HTR-8/SVneo (cell line): Measurements from ENCODE around the gene CLEC11A.
A peak's percentile ranks its signal among the peaks of the same experiment; 100 is the strongest.
"Not testable (repeated sequence)": the region's sequence is repeated elsewhere in the genome, so short reads cannot be mapped to it uniquely, and the experiment has no call there.

Experiments used
- DNase-seq: peaks from one replicate; pipeline ENCODE4 v3.0.0; 2011; ENCODE audit warnings: low spot score, mixed read lengths; ENCODE audit not compliant: insufficient read length
- FAIRE-seq: peaks from 2 replicates; lab custom pipeline; 2011; peaks lifted over from hg19 to GRCh38; lab: Jason Lieb, UNC

Gene CLEC11A

GRCh38 chr19:50750010-50750409 lies 26.8 kb downstream of the CLEC11A start:
- FAIRE-seq: no peak

GRCh38 chr19:50753879-50754278 lies 30.7 kb downstream of the CLEC11A start:
- FAIRE-seq (no peak), DNase-seq (no peak)

More at GRCh38 chr19:50750010-50750409, 26.8 kb downstream of the CLEC11A start:
- no peak for DNase-seq

GRCh38 chr19:50756244-50756643 lies 33.1 kb downstream of the CLEC11A start:
- FAIRE-seq, DNase-seq: not testable (repeated sequence)

GRCh38 chr19:50757624-50758023 lies 34.5 kb downstream of the CLEC11A start:
- DNase-seq, FAIRE-seq: not testable (repeated sequence)

DNA sequence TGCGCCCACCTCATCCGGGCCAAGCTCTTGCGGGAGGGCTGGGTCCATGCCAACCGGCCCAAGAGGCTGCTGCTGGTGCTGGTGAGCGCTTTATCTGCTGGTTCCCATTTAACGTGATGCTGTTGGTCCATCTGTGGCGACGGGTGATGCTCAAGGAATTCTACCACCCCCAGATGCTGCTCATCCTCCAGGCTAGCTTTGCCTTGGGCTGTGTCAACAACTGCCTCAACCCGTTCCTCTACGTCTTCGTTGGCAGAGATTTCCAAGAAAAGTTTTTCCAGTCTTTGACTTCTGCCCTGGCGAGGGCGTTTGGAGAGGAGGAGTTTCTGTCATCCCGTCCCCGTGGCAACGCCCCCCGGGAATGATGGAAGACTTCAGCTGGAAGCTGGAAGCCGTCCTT lies 35.9 kb downstream of the CLEC11A start:
- FAIRE-seq, DNase-seq: not testable (repeated sequence)

DNA sequence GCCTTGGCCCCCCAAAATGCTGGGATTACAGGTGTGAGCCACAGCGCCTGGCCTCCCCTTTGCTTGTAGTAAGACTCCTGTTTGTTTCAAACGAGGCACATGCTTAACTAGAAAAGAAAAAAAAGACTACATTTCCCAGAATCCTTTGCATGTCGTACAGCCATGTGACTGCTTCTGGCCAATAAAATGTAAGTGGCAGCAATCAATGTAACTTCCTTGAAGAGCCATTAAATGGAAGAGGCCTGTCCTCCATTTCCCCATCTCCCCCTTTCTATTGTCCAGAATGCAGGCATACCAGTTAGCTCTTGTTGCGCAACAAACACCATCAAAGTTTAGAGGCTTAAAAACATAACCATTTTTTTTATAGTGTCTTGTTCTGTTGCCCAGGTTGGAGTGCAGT lies 36.7 kb downstream of the CLEC11A start:
- FAIRE-seq (no peak), DNase-seq (peak; percentile 39)

GRCh38 chr19:50761501-50761900 lies 38.3 kb downstream of the CLEC11A start:
- not testable (repeated sequence) for DNase-seq, FAIRE-seq

- not testable (repeated sequence) for FAIRE-seq, DNase-seq
Observed at GRCh38 chr19:50763521-50763920, 40.4 kb downstream of the CLEC11A start.

DNA sequence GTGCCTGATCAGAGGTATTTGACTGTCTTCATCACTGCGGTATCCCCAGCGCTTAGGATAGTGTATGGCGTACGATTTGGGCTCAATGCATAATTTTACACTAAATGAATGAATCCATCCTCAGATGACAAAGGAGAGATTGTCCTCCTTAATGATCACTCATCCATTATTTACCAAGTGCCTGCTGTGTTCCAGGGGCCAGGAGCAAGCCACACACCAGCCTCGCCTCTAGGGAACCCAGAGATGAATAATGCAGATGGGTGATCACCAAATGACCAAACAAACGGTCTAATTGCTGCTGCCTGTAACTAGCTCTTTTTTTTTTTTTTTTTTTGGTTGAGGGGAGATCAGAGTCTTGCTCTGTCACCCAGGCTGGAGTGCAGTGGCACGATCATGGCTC lies 41.2 kb downstream of the CLEC11A start:
- DNase-seq (no peak), FAIRE-seq (no peak)

DNA sequence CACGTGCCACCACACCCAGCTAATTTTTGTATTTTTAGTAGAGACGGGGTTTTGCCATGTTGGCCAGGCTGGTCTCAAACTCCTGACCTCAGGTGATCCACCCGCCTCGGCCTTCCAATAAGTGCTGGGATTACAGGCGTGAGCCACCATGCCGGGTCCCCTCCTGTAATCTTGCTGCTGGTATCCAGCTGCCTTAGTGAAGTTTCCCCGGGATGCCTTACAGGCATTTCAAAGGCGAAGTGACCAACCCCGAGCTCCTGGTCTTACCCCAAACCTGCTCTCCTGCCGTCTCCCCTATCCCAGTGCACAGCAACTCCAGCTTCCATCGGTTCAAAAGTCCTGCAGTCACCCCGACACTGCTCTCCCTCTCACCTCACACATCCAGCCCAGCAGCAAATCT lies 43.6 kb downstream of the CLEC11A start:
- not testable (repeated sequence) for FAIRE-seq, DNase-seq

DNA sequence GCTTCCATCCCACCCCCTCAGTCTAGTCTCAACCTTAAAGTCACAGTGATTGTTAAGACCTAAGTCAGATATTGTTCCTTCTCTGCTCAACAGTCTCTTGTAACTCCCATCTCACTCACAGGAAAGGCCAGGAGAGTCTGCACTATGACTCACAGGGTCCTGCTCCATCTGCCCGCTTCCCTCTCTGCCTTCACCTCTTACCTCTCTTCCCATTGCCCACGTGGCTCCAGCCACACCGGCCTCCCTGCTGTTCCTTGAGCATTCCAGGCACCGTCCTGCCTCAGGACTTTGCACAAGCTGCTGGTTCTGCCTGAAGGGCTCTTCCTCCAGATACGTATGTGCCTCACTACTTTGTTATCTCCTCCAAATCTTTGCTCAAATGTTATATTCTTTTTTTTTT lies 44.1 kb downstream of the CLEC11A start:
- not testable (repeated sequence) for DNase-seq
- FAIRE-seq: peak; percentile 91

- FAIRE-seq: no peak
Observed at GRCh38 chr19:50768277-50768676, 45.1 kb downstream of the CLEC11A start.

GRCh38 chr19:50770164-50770563 lies 47.0 kb downstream of the CLEC11A start, which contains the start of gene GPR32:
GPR32 (plus strand) TSS chr19:50770464; CDS start chr19:50770601, 137 bp downstream.
- DNase-seq, FAIRE-seq: not testable (repeated sequence)

More at GRCh38 chr19:50768277-50768676, 45.1 kb downstream of the CLEC11A start:
- no peak for DNase-seq

DNA sequence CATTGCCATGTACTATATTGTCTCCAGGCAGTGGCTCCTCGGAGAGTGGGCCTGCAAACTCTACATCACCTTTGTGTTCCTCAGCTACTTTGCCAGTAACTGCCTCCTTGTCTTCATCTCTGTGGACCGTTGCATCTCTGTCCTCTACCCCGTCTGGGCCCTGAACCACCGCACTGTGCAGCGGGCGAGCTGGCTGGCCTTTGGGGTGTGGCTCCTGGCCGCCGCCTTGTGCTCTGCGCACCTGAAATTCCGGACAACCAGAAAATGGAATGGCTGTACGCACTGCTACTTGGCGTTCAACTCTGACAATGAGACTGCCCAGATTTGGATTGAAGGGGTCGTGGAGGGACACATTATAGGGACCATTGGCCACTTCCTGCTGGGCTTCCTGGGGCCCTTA lies 47.7 kb downstream of the CLEC11A start:
- DNase-seq (no peak), FAIRE-seq (no peak)

DNA sequence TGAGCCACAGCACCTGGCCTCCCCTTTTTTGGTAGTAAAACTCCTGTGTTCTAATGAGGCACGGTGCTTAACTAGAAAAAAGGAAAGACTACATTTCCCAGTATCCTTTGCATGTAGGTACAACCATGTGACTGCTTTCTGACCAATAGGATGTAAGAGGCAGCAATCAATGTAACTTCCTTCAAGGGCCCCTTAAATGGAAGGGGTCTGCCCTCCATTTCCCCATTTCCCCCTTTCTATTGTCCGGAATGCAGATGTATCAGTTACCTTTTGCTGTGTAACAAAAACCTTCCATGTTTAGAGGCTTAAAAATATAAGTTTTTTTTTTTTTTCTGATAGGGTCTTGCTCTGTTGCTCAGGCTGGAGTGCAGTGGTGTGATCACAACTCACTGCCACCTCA lies 49.3 kb downstream of the CLEC11A start:
- DNase-seq (no peak), FAIRE-seq (no peak)

DNA sequence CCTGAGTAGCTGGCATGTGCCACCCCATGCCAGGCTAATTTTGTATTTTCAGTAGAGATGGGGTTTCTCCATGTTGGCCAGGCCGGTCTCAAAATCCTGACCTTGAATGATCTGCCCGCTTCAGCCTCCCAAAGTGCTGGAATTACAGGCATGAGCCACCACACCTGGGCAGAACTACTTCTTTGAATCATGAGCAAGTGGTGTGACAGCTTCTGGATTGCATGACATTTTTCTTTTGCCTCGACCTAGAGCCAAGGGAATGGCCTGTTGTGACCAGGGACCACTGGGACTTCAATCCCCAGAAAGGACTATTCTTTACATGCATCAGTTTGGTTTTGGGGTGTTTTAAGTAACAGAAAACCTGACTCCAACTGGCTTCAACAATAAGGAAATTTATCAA lies 49.7 kb downstream of the CLEC11A start:
- not testable (repeated sequence) for DNase-seq, FAIRE-seq

GRCh38 chr19:50773454-50773853 lies 50.3 kb downstream of the CLEC11A start:
- FAIRE-seq, DNase-seq: not testable (repeated sequence)
